HEK293 (cell line): ENCODE measurements around the gene ZNF253.

Source experiments
- CTCF ChIA-PET: fragments of 350-600 bp; formaldehyde crosslinking; extraction: SDS; loops from one replicate; lab custom pipeline; 2021; ENCODE audit warnings: antibody characterized with exemption; lab: Yijun Ruan, JAX
- POLR2A ChIA-PET: fragments of 300-600 bp; formaldehyde crosslinking; extraction: SDS; loops from one replicate; lab custom pipeline; 2020; ENCODE audit warnings: antibody characterized with exemption, inconsistent platforms; lab: Yijun Ruan, JAX
- H3K27ac ChIP-seq: fragments of 200-500 bp; sonication (Bioruptor generic); 2 replicates; pipeline ENCODE4 v1.5.1; 2014; ENCODE audit warnings: low read depth, low read length, control low read depth, inconsistent platforms; ENCODE audit errors: extremely low read depth
- H3K36me3 ChIP-seq, 2 experiments: fragments of 200-500 bp in 1 of 2; sonication (Bioruptor generic) in 1 of 2; 1 replicate in 1 of 2; 2 replicates in 1 of 2; pipeline ENCODE4 v1.5.1; 2014 to 2017; ENCODE audit warnings: inconsistent platforms in 2 of 2, low read length in 2 of 2; ENCODE audit not compliant: control insufficient read depth in 2 of 2, insufficient read depth in 1 of 2
- H3K4me1 ChIP-seq: fragments of 200-500 bp; sonication (Bioruptor generic); 2 replicates; pipeline ENCODE4 v1.5.1; 2014; ENCODE audit warnings: mild to moderate bottlenecking, low read length, inconsistent platforms; ENCODE audit not compliant: control insufficient read depth, insufficient read depth
- H3K4me3 ChIP-seq: 2 replicates; pipeline ENCODE4 v1.5.1; 2011; ENCODE audit warnings: low read depth, mild to moderate bottlenecking, control low read depth, low read length, moderate library complexity
- H3K9me3 ChIP-seq: fragments of 200-500 bp; sonication (Bioruptor generic); 2 replicates; pipeline ENCODE4 v1.5.1; 2014; ENCODE audit warnings: low read depth, low read length, inconsistent platforms; ENCODE audit not compliant: control insufficient read depth, insufficient read depth
- ATF2 ChIP-seq: fragments of 450-650 bp; formaldehyde crosslinking; IDR thresholded peaks from 2 replicates; pipeline ENCODE4 v1.5.1; 2016; ENCODE audit warnings: missing biosample characterization, missing genetic modification characterization, low read depth
- GLIS1 ChIP-seq: fragments of 450-650 bp; formaldehyde crosslinking; IDR thresholded peaks from 2 replicates; pipeline ENCODE4 v1.5.1; 2016; ENCODE audit warnings: missing biosample characterization, missing genetic modification characterization
- KLF1 ChIP-seq: fragments of 450-650 bp; formaldehyde crosslinking; IDR thresholded peaks from 2 replicates; pipeline ENCODE4 v1.5.1; 2016; ENCODE audit warnings: missing biosample characterization, missing genetic modification characterization
- OSR2 ChIP-seq: fragments of 450-650 bp; formaldehyde crosslinking; IDR thresholded peaks from 2 replicates; pipeline ENCODE4 v1.5.1; 2016; ENCODE audit warnings: missing biosample characterization, missing genetic modification characterization
- REPIN1 ChIP-seq: fragments of 450-650 bp; formaldehyde crosslinking; IDR thresholded peaks from 2 replicates; pipeline ENCODE4 v1.5.1; 2017; ENCODE audit warnings: missing biosample characterization, missing genetic modification characterization, low read depth
- ZBTB26 ChIP-seq: fragments of 450-650 bp; formaldehyde crosslinking; optimal IDR thresholded peaks from 2 replicates; pipeline ENCODE3; 2016; ENCODE audit warnings: missing biosample characterization, mild to moderate bottlenecking, missing genetic modification characterization
- ZBTB44 ChIP-seq: fragments of 450-650 bp; IDR thresholded peaks from 2 replicates; pipeline ENCODE4 v1.5.1; 2018; ENCODE audit warnings: missing biosample characterization, mild to moderate bottlenecking, missing genetic modification characterization
- ZFP3 ChIP-seq: fragments of 450-650 bp; formaldehyde crosslinking; IDR thresholded peaks from 2 replicates; pipeline ENCODE4 v1.5.1; 2016; ENCODE audit warnings: low read depth, missing biosample characterization, missing genetic modification characterization
- ZNF169 ChIP-seq: fragments of 450-650 bp; formaldehyde crosslinking; IDR thresholded peaks from 2 replicates; pipeline ENCODE4 v1.5.1; 2016; ENCODE audit warnings: missing biosample characterization, missing genetic modification characterization
- ZNF184 ChIP-seq: fragments of 450-650 bp; IDR thresholded peaks from 2 replicates; pipeline ENCODE4 v1.5.1; 2018; ENCODE audit warnings: missing biosample characterization, mild to moderate bottlenecking, missing genetic modification characterization
- ZNF26 ChIP-seq: fragments of 450-650 bp; formaldehyde crosslinking; IDR thresholded peaks from 2 replicates; pipeline ENCODE4 v1.5.1; 2016; ENCODE audit warnings: missing biosample characterization, missing genetic modification characterization
- ZNF398 ChIP-seq: fragments of 450-650 bp; formaldehyde crosslinking; IDR thresholded peaks from 2 replicates; pipeline ENCODE4 v1.5.1; 2017; ENCODE audit warnings: missing biosample characterization, missing genetic modification characterization
- ZNF449 ChIP-seq: fragments of 450-650 bp; formaldehyde crosslinking; IDR thresholded peaks from 2 replicates; pipeline ENCODE4 v1.5.1; 2017; ENCODE audit warnings: missing biosample characterization, mild to moderate bottlenecking, missing genetic modification characterization, moderate library complexity
- ZNF501 ChIP-seq: fragments of 450-650 bp; formaldehyde crosslinking; IDR thresholded peaks from 2 replicates; pipeline ENCODE4 v1.5.1; 2016; ENCODE audit warnings: missing biosample characterization, missing genetic modification characterization
- ZNF645 ChIP-seq: fragments of 450-650 bp; formaldehyde crosslinking; IDR thresholded peaks from 2 replicates; pipeline ENCODE4; 2016; ENCODE audit warnings: missing biosample characterization, missing genetic modification characterization
- ZSCAN18 ChIP-seq: fragments of 450-650 bp; formaldehyde crosslinking; IDR thresholded peaks from 2 replicates; pipeline ENCODE4 v1.5.1; 2016; ENCODE audit warnings: missing biosample characterization, missing genetic modification characterization
- ZSCAN4 ChIP-seq: fragments of 450-650 bp; formaldehyde crosslinking; IDR thresholded peaks from 2 replicates; pipeline ENCODE4 v1.5.1; 2017; ENCODE audit warnings: missing biosample characterization, missing genetic modification characterization

ZNF253 gene

GRCh38 chr19:19860756-19861390 is 4.8 kb upstream of the ZNF253 start:
- Histone ChIP-seq H3K4me1 (no peaks in the 10 kb centered on the region), H3K4me3 (no peak overlapping the region), H3K27ac (no peak overlapping the region), H3K9me3 (no peaks in the 10 kb centered on the region), H3K36me3 (no peaks in the 10 kb centered on the region)
- no peak for TF ChIP-seq ZBTB44 (tag by site-specific recombination)
- TF ChIP-seq KLF1 (tag by site-specific recombination) = no peak
- TF ChIP-seq ZNF501 = no peak
- no peak for TF ChIP-seq GLIS1 (tag by site-specific recombination)
- TF ChIP-seq REPIN1 (tag by site-specific recombination) = no peak
- no peak for TF ChIP-seq ZBTB26
- TF ChIP-seq ATF2 (tag by site-specific recombination) = no peak
- TF ChIP-seq ZSCAN4 (tag by site-specific recombination) = no peak
- no peak for TF ChIP-seq ZNF26
- TF ChIP-seq OSR2 (tag by site-specific recombination) = no peak
- TF ChIP-seq ZNF449 (tag by site-specific recombination) = no peak
- TF ChIP-seq ZNF645 = no peak
- TF ChIP-seq ZSCAN18 (tag by site-specific recombination) = no peak
- TF ChIP-seq ZNF169 (tag by site-specific recombination) = no peak
- TF ChIP-seq ZNF184 = no peak
- no peak for TF ChIP-seq ZNF398 (tag by site-specific recombination)
- no peak for TF ChIP-seq ZFP3
- ChIA-PET POLR2A (no interaction called here), CTCF (interaction anchor here (0.6 kb wide), 1 partner anchor 126 kb away, joined by 3 read pairs; no protein-coding TSS in a partner anchor)
